ENCODE results near the gene CEACAM4.

GRCh38 chr19:41617941-41618730, 8.7 kb downstream of the CEACAM4 start:
- TF ChIP-seq CTCF (IDR thresholded peaks at IDR 0.05) (no peak), POLR2A (IDR thresholded peaks at IDR 0.05) (no peak), POLR2AphosphoS5 (IDR thresholded peaks at IDR 0.05) (no peak)

Data from upper lobe of left lung (tissue), 4 donors.